Endothelial cell of umbilical vein (primary cell): ENCODE data around the gene ROPN1B. TPM values are rescaled to one million over a fixed set of nuclear protein-coding genes. Genes with fewer than 3 reads are reported as not detected.

Experiments used
- BruUV-seq: library from RNA; stranded (reverse); fragments of 400-500 nt; replicated peaks from 2 replicates; lab custom pipeline; 2021; lab: Mats Ljungman, UMichigan
- CTCF ChIA-PET: fragments of 300-600, 350-600 bp; sonication (Branson Sonifier 250); formaldehyde crosslinking; loops from one replicate; lab custom pipeline; 2021; ENCODE audit warnings: antibody characterized with exemption, inconsistent platforms; lab: Charles Lee
- POLR2A ChIA-PET: fragments of 300-600, 350-600 bp; sonication (Branson Sonifier 250); formaldehyde crosslinking; loops from one replicate; lab custom pipeline; 2021; ENCODE audit warnings: antibody characterized with exemption, inconsistent platforms; lab: Charles Lee
- DNase-seq: peaks from one replicate; pipeline ENCODE4 v3.0.0-alpha.2; 2011; ENCODE audit warnings: low read depth, low spot score
- FAIRE-seq: peaks from 2 replicates; lab custom pipeline; 2011; peaks lifted over from hg19 to GRCh38; lab: Jason Lieb, UNC
- H2AFZ ChIP-seq: 2 replicates; pipeline ENCODE4 v1.6.0; 2012; ENCODE audit warnings: low read depth, low read length, control low read depth, inconsistent platforms
- H3K27ac ChIP-seq: 2 replicates; pipeline ENCODE4 v1.5.1; 2011; ENCODE audit warnings: low read depth, mild to moderate bottlenecking, control low read depth, low read length, moderate library complexity; ENCODE audit not compliant: insufficient read depth
- H3K27me3 ChIP-seq, 2 experiments: 2 replicates each; pipeline versions ENCODE4 v1.6.0 to v1.6.1; 2011; ENCODE audit warnings: low read length in 2 of 2, mixed read lengths in 1 of 2; ENCODE audit not compliant: control insufficient read depth in 2 of 2, insufficient read depth in 2 of 2
- H3K36me3 ChIP-seq, 2 experiments: 2 replicates in 1 of 2; 3 replicates in 1 of 2; pipeline ENCODE4 v1.5.1; 2011; ENCODE audit warnings: low read length in 2 of 2, mild to moderate bottlenecking in 1 of 2, moderate library complexity in 1 of 2; ENCODE audit not compliant: control insufficient read depth in 2 of 2, insufficient read depth in 2 of 2; ENCODE audit errors: extremely low read depth in 1 of 2
- H3K4me1 ChIP-seq: 3 replicates; pipeline ENCODE4 v1.5.1; 2011; ENCODE audit warnings: mild to moderate bottlenecking, low read length; ENCODE audit not compliant: control insufficient read depth, insufficient read depth; ENCODE audit errors: extremely low read depth
- H3K4me2 ChIP-seq: 2 replicates; pipeline ENCODE4 v1.6.1; 2011; ENCODE audit warnings: low read length, control low read depth, mixed read lengths; ENCODE audit not compliant: insufficient read depth
- H3K4me3 ChIP-seq, 3 experiments: fragments of 200-600 bp in 1 of 3; sonication (generic), shearing (Covaris generic) in 1 of 3; replicated peaks in 1 of 3; 2 replicates each; pipeline ENCODE4 v1.5.1; 2011 to 2016; ENCODE audit warnings: control low read depth in 3 of 3, low read length in 3 of 3, mild to moderate bottlenecking in 2 of 3, inconsistent platforms in 1 of 3, low read depth in 1 of 3, moderate library complexity in 1 of 3; ENCODE audit not compliant: insufficient read depth in 1 of 3
- H3K79me2 ChIP-seq: 2 replicates; pipeline ENCODE4 v1.6.0; 2012; ENCODE audit warnings: low read length, inconsistent platforms; ENCODE audit not compliant: control insufficient read depth, insufficient read depth
- H3K9ac ChIP-seq: replicated peaks from 2 replicates; pipeline ENCODE3; 2011; ENCODE audit warnings: low read length, control low read depth; ENCODE audit not compliant: insufficient read depth; ENCODE audit errors: extremely low read depth
- H3K9me1 ChIP-seq: replicated peaks from 3 replicates; pipeline ENCODE4 v1.6.0; 2011; ENCODE audit warnings: mild to moderate bottlenecking, low read length; ENCODE audit not compliant: control insufficient read depth, insufficient read depth; ENCODE audit errors: extremely low read depth
- H3K9me3 ChIP-seq: replicated peaks from 2 replicates; pipeline ENCODE4 v1.5.1; 2012; ENCODE audit warnings: low read length, inconsistent platforms; ENCODE audit not compliant: control insufficient read depth, insufficient read depth
- H4K20me1 ChIP-seq: replicated peaks from 2 replicates; pipeline ENCODE3; 2011; ENCODE audit warnings: mild to moderate bottlenecking, low read length; ENCODE audit not compliant: control insufficient read depth, insufficient read depth; ENCODE audit errors: extremely low read depth
- CTCF ChIP-seq, 2 donors: IDR thresholded peaks; 1 replicate in 1 of 2; 2 replicates in 1 of 2; pipeline ENCODE4 v1.5.1; 2011; ENCODE audit warnings: low read length in 2 of 2, mild to moderate bottlenecking in 2 of 2, moderate library complexity in 2 of 2, control low read depth in 1 of 2, inconsistent platforms in 1 of 2, low read depth in 1 of 2; ENCODE audit not compliant: insufficient read depth in 1 of 2; ENCODE audit errors: extremely low read depth in 1 of 2
- EZH2 ChIP-seq: IDR thresholded peaks from 2 replicates; pipeline ENCODE4 v1.6.1; 2012; ENCODE audit warnings: borderline replicate concordance, low read depth, mild to moderate bottlenecking, moderate library complexity, low read length, inconsistent platforms; ENCODE audit not compliant: severe bottlenecking
- FOS ChIP-seq: IDR thresholded peaks from 2 replicates; pipeline ENCODE4 v1.6.1; 2011; ENCODE audit warnings: mild to moderate bottlenecking, low read length, moderate library complexity, borderline replicate concordance; ENCODE audit not compliant: insufficient read depth
- GATA2 ChIP-seq: IDR thresholded peaks from 2 replicates; pipeline ENCODE4 v1.7.0; 2011; ENCODE audit warnings: low read depth, mild to moderate bottlenecking, moderate library complexity, mixed read lengths, low read length; ENCODE audit not compliant: insufficient read length, insufficient read depth
- JUN ChIP-seq: IDR thresholded peaks from 2 replicates; pipeline ENCODE4 v1.6.1; 2011; ENCODE audit warnings: borderline replicate concordance, low read depth; ENCODE audit not compliant: insufficient read length, insufficient read depth
- MAX ChIP-seq: IDR thresholded peaks from 2 replicates; pipeline ENCODE4 v1.6.1; 2011; ENCODE audit not compliant: insufficient read depth, insufficient read length
- MYC ChIP-seq: IDR thresholded peaks from one replicate; pipeline ENCODE4 v1.6.1; 2011; ENCODE audit warnings: mild to moderate bottlenecking, low read depth, low read length
- POLR2A ChIP-seq: IDR thresholded peaks from 2 replicates; pipeline ENCODE4 v1.6.1; 2012; ENCODE audit warnings: low read depth, mild to moderate bottlenecking, control low read depth, low read length
- POLR2AphosphoS5 ChIP-seq: IDR thresholded peaks from 2 replicates; pipeline ENCODE4 v1.6.1; 2012; ENCODE audit warnings: low read depth, mild to moderate bottlenecking, control low read depth, low read length, moderate library complexity; ENCODE audit not compliant: insufficient read depth
- dilution Hi-C: fragments of 300-500 bp; cut with MboI; formaldehyde crosslinking; loops from one replicate; pipeline ENCODE4 v1.15.0; 2019; ENCODE audit warnings: low sequenced_read_pairs; ENCODE audit not compliant: extremely low pct_ligation_motif_present
- intact Hi-C: fragments of 100-400 bp; cut with micrococcal nuclease; formaldehyde crosslinking; loops from one replicate; pipeline ENCODE4 v1.10.0; 2022
- polyA plus RNA-seq, 4 experiments: library from polyadenylated mRNA; depleted of rRNA in 3 of 4; stranded (reverse) in 3 of 4; unstranded in 1 of 4; fragments of >200 nt; gene quantifications; 2 replicates each; pipeline versions ENCODE4 v1.2.1 to v1.2.3, GENCODE V29; 2011 to 2012; ENCODE audit warnings: missing spikeins in 1 of 4
- total RNA-seq: library from RNA; stranded (reverse); gene quantifications from 2 replicates; pipeline ENCODE4 v1.2.3, GENCODE V29; 2021

ROPN1B gene
- total and polyA plus RNA-seq, 2 donors (not counting 3 experiments of a cell fraction or from before 2014, with no cell fraction given): not detected

- Histone ChIP-seq H3K4me1 (no peaks in the 10 kb centered on the region), H2AFZ (no peak overlapping the region), H3K4me3 (no peak overlapping the region), H3K9me1 (no peaks in the 10 kb centered on the region), H3K27ac (no peak overlapping the region), H3K27me3 (no peaks in the 10 kb centered on the region), H3K9me3 (no peaks in the 10 kb centered on the region), H3K4me2 (no peak overlapping the region), H3K9ac (no peak overlapping the region), H3K79me2 (no peaks in the 10 kb centered on the region), H4K20me1 (no peaks in the 10 kb centered on the region), H3K36me3 (peaks cover 0 to 5% of the 10 kb centered on the region in 2 experiments)
- CTCF ChIA-PET: no interaction called here
- DNase-seq (no peak), FAIRE-seq (no peak)
- intact Hi-C loops (no loop called here), dilution Hi-C loops (no loop called here)
- POLR2A ChIA-PET: no interaction called here
- TF ChIP-seq FOS (no peak), GATA2 (no peak), MYC (no peak), MAX (no peak), POLR2AphosphoS5 (no peak), POLR2A (no peak), CTCF (IDR thresholded peaks at IDR 0.05; ENCODE audit: extremely low read depth in 1 of 2, insufficient read depth in 1 of 2, low read depth in 1 of 2, low read length in 2 of 2) (no peak), EZH2 (no peak), JUN (no peak)
- BruUV-seq: no TSS peak
Observed at GRCh38 chr3:126025116-126025729, 56.2 kb downstream of the ROPN1B start.
